RWPE2 (cell line): Measurements from ENCODE around the gene CCDC181.

ENCODE experiments used
- ATAC-seq: fragments of 200-7000 bp; cut with Tn5 transposase; 3 replicates; pipeline ENCODE4 v1.9.1; 2021; ENCODE audit warnings: low read depth
- DNase-seq: peaks from one replicate; pipeline ENCODE4 v3.0.0-alpha.2; 2020; ENCODE audit warnings: low spot score
- H3K27ac ChIP-seq: fragments of 450-650 bp; 2 replicates; pipeline ENCODE4 v1.5.1; 2017; ENCODE audit warnings: mild to moderate bottlenecking; ENCODE audit not compliant: poor library complexity, severe bottlenecking
- H3K27me3 ChIP-seq: fragments of 250-450 bp; sonication (Bioruptor Pico); 2 replicates; pipeline ENCODE4 v1.5.1; 2021; ENCODE audit warnings: mild to moderate bottlenecking, moderate library complexity; ENCODE audit not compliant: insufficient read depth, poor library complexity, severe bottlenecking
- H3K36me3 ChIP-seq: fragments of 250-450 bp; sonication (Bioruptor Pico); 2 replicates; pipeline ENCODE4 v1.5.1; 2020; ENCODE audit warnings: low read depth, mild to moderate bottlenecking, moderate library complexity
- H3K4me1 ChIP-seq: fragments of 250-450 bp; sonication (Bioruptor Pico); 2 replicates; pipeline ENCODE4 v1.5.1; 2021; ENCODE audit warnings: mild to moderate bottlenecking, moderate library complexity; ENCODE audit not compliant: insufficient read depth, poor library complexity, severe bottlenecking
- H3K4me3 ChIP-seq: fragments of 250-450 bp; sonication (Bioruptor Pico); 2 replicates; pipeline ENCODE4 v1.5.1; 2021; ENCODE audit warnings: mild to moderate bottlenecking, moderate library complexity; ENCODE audit not compliant: severe bottlenecking
- H3K9me3 ChIP-seq: fragments of 250-450 bp; sonication (Bioruptor Pico); 2 replicates; pipeline ENCODE4 v1.5.1; 2021; ENCODE audit warnings: mild to moderate bottlenecking, moderate library complexity; ENCODE audit not compliant: severe bottlenecking
- CTCF ChIP-seq: fragments of 450-650 bp; IDR thresholded peaks from one replicate; pipeline ENCODE4 v1.5.1; 2017; ENCODE audit warnings: mild to moderate bottlenecking, moderate library complexity; ENCODE audit not compliant: poor library complexity, severe bottlenecking

Gene CCDC181

DNA sequence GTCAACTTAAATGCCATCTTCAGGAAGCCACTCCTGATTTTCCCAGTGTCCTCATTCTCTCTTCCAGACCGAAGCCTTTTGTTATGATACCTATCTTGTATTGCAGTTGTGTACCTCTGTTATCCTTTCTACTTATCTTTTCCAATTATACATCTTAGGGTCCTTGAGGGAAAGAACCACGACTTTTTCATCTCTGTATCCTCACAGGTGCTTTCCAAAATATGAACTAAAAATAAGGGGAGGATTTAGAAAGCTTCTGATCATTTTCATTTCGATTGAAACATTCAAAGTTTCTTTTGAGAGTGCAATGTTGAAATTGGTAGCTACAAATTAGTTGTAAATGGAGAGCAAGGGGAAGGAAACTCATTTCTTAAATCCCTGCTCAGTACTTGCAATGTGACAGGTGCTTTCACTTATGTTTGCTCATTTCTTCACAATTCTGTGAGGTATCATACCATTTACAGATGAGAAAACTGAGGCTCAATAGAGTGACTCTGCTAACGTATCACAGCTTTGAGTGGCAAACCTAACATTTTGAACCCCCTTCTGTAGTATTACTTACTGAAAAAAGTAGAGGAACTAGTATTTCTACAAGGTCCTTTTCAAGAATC lies 34.2 kb upstream of the CCDC181 start:
- H3K9me3 ChIP-seq = peaks cover 7% of the 10 kb centered on the region

DNA sequence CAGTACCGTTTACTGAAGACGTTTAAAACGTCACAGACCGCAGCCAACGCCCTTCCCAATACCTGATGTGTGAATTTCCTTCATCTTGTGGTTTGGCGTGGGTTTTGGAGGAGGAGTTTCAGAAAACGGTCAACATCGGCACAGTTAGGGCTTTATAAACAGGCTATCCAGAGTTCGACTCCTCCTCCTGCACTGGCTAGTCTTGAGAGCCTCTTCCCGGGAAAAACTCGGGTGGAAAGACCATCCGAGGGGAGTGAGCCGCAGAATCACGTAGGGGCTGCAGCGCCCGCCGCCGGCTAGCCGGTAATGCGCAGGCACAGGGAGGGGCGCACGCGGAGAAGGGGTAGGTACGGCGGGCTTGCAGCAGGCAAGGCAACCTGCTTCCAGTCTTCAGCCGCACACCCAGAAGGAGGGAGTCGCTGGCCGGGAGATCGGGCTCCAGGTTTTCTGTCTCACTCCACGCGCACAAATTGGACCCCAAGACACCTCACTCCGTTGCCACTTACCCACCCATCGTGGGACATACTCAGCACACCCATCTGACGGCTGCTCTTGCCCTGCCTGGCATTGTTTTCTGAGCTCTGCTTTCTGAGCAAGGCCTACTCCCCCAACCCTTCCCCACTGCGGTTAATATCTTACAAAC lies 33.0 kb upstream of the CCDC181 start:
- H3K27me3 ChIP-seq = no peaks in the 10 kb centered on the region
- H3K4me3 ChIP-seq = peak overlapping the region; percentile 2
- ATAC-seq (peak; percentile 82), DNase-seq (peak; percentile 60)
- H3K4me1 ChIP-seq = no peaks in the 10 kb centered on the region
- peaks cover 7% of the 10 kb centered on the region for H3K9me3 ChIP-seq
- TF ChIP-seq CTCF = no peak
- no peak overlapping the region for H3K27ac ChIP-seq
- H3K36me3 ChIP-seq = no peaks in the 10 kb centered on the region

More for the DNA sequence above, 34.2 kb upstream of the CCDC181 start:
- Histone ChIP-seq H3K4me1 (no peaks in the 10 kb centered on the region), H3K27me3 (no peaks in the 10 kb centered on the region), H3K36me3 (no peaks in the 10 kb centered on the region), H3K27ac (no peak overlapping the region), H3K4me3 (no peak overlapping the region)
- DNase-seq = no peak
- ATAC-seq = no peak
- TF ChIP-seq CTCF = no peak

- DNase-seq (no peak), ATAC-seq (no peak)
- no peaks in the 10 kb centered on the region for H3K36me3 ChIP-seq
- no peak for TF ChIP-seq CTCF
- H3K9me3 ChIP-seq = peaks cover 7% of the 10 kb centered on the region
- H3K4me1 ChIP-seq = no peaks in the 10 kb centered on the region
- H3K27ac ChIP-seq = no peak overlapping the region
- H3K27me3 ChIP-seq = no peaks in the 10 kb centered on the region
- H3K4me3 ChIP-seq = no peak overlapping the region
Measured at GRCh38 chr1:169457443-169457842, 30.2 kb upstream of the CCDC181 start.

GRCh38 chr1:169456029-169456428 lies 28.8 kb upstream of the CCDC181 start:
- no peaks in the 10 kb centered on the region for H3K4me1 ChIP-seq
- TF ChIP-seq CTCF = no peak
- H3K27me3 ChIP-seq = no peaks in the 10 kb centered on the region
- H3K9me3 ChIP-seq = peaks cover 7% of the 10 kb centered on the region
- no peak overlapping the region for H3K27ac ChIP-seq
- no peak overlapping the region for H3K4me3 ChIP-seq
- DNase-seq (no peak), ATAC-seq (no peak)
- H3K36me3 ChIP-seq = no peaks in the 10 kb centered on the region

DNA sequence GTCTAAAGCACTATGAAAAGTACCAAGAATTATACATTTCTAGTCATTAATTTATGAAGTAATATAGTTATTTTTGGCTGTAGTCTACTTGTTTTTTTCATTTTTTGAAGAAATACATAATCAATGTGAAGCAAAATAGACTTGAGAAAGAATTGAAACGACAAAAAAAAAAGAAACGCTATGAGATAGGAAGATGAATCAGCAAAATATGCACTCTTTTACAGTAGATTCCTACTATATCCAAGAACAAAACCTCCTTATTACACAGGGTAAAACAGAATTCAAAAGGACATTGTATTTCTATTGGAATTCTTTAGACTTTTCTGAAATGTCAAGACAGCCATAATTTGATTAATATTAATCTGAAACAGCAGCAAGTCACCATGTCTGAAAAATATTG lies 25.6 kb upstream of the CCDC181 start:
- H3K4me1 ChIP-seq = no peaks in the 10 kb centered on the region
- DNase-seq = no peak
- no peaks in the 10 kb centered on the region for H3K36me3 ChIP-seq
- peaks cover 7% of the 10 kb centered on the region for H3K9me3 ChIP-seq
- ATAC-seq = no peak
- TF ChIP-seq CTCF = no peak
- no peaks in the 10 kb centered on the region for H3K27me3 ChIP-seq
- H3K4me3 ChIP-seq = no peak overlapping the region
- no peak overlapping the region for H3K27ac ChIP-seq
